ENCODE data around the gene ZNF417. TPM values are rescaled to one million over a fixed set of nuclear protein-coding genes. Genes with fewer than 3 reads are reported as not detected.
"Not testable (repeated sequence)": the region's sequence is repeated elsewhere in the genome, so short reads cannot be mapped to it uniquely, and the experiment has no call there.

Gene ZNF417
- total and polyA plus RNA-seq, 2 donors: 5.1 to 35.6 TPM

GRCh38 chr19:57914531-57914930 lies 1.9 kb downstream of the ZNF417 start:
- no peak overlapping the region for H3K4me3 ChIP-seq (ENCODE audit: low read depth, low read length)
- DNase-seq (ENCODE audit: extremely low spot score): no peak
- H3K27ac ChIP-seq (ENCODE audit: low read depth): no peak overlapping the region
- WGBS: 84% methylated on average over 3 of the region's 3 CpGs
- no peaks in the 10 kb centered on the region for H3K4me1 ChIP-seq (ENCODE audit: insufficient read depth)
- H3K36me3 ChIP-seq (ENCODE audit: insufficient read depth): no peaks in the 10 kb centered on the region

GRCh38 chr19:57907394-57907793 lies 9.0 kb downstream of the ZNF417 start:
- H3K4me1 ChIP-seq (ENCODE audit: insufficient read depth): no peaks in the 10 kb centered on the region
- no peak overlapping the region for H3K27ac ChIP-seq (ENCODE audit: low read depth)
- 87% methylated on average over 3 of the region's 3 CpGs for WGBS
- no peaks in the 10 kb centered on the region for H3K36me3 ChIP-seq (ENCODE audit: insufficient read depth)
- no peak overlapping the region for H3K4me3 ChIP-seq (ENCODE audit: low read depth, low read length)
- no peak for DNase-seq (ENCODE audit: extremely low spot score)

GRCh38 chr19:57905258-57905657 lies 11.1 kb downstream of the ZNF417 start:
- WGBS: 91% methylated on average over 6 of the region's 6 CpGs
- H3K36me3 ChIP-seq (ENCODE audit: insufficient read depth): peaks cover 1% of the 10 kb centered on the region
- H3K4me3 ChIP-seq (ENCODE audit: low read depth, low read length): no peak overlapping the region
- H3K27ac ChIP-seq (ENCODE audit: low read depth): no peak overlapping the region
- no peak for DNase-seq (ENCODE audit: extremely low spot score)
- no peaks in the 10 kb centered on the region for H3K4me1 ChIP-seq (ENCODE audit: insufficient read depth)

- 70% methylated on average over 7 of the region's 7 CpGs for WGBS
- peaks cover 1% of the 10 kb centered on the region for H3K36me3 ChIP-seq (ENCODE audit: insufficient read depth)
- H3K4me3 ChIP-seq (ENCODE audit: low read depth, low read length): no peak overlapping the region
- no peaks in the 10 kb centered on the region for H3K4me1 ChIP-seq (ENCODE audit: insufficient read depth)
- no peak overlapping the region for H3K27ac ChIP-seq (ENCODE audit: low read depth)
- DNase-seq (ENCODE audit: extremely low spot score): no peak
Observed at GRCh38 chr19:57903618-57904184, 12.7 kb downstream of the ZNF417 start.

GRCh38 chr19:57900311-57900710 lies 16.1 kb downstream of the ZNF417 start:
- 34% methylated on average over 5 of the region's 5 CpGs for WGBS
- Histone ChIP-seq H3K27ac (ENCODE audit: low read depth) (no peak overlapping the region), H3K4me3 (ENCODE audit: low read depth, low read length) (no peak overlapping the region), H3K4me1 (ENCODE audit: insufficient read depth) (no peaks in the 10 kb centered on the region), H3K36me3 (ENCODE audit: insufficient read depth) (peaks cover 1% of the 10 kb centered on the region)
- no peak for DNase-seq (ENCODE audit: extremely low spot score)

GRCh38 chr19:57890706-57891105 lies 25.7 kb downstream of the ZNF417 start:
- not testable (repeated sequence) for H3K36me3 ChIP-seq (ENCODE audit: insufficient read depth); H3K4me3 ChIP-seq (ENCODE audit: low read depth, low read length); H3K27ac ChIP-seq (ENCODE audit: low read depth); H3K4me1 ChIP-seq (ENCODE audit: insufficient read depth); DNase-seq (ENCODE audit: extremely low spot score)
- 20% methylated on average over 3 of the region's 3 CpGs for WGBS

- peak; percentile 84 for DNase-seq (ENCODE audit: extremely low spot score)
- Histone ChIP-seq H3K4me3 (ENCODE audit: low read depth, low read length) (peak within 1 kb of the TSS; percentile 59), H3K4me1 (ENCODE audit: insufficient read depth) (no peaks in the 10 kb centered on the region), H3K27ac (ENCODE audit: low read depth) (peak within 1 kb of the TSS; percentile 45), H3K36me3 (ENCODE audit: insufficient read depth) (no peaks in the 10 kb centered on the region)
- under 1% methylated on average over 43 of the region's 43 CpGs for WGBS
Observed at GRCh38 chr19:57888560-57889231, 27.7 kb downstream of the ZNF417 start, which contains the start of gene ZNF814. TSS of gene ZNF814 (minus strand) at chr19:57889037. CDS start at chr19:57888802, 235 bp downstream.

- peak overlapping the region; percentile 45 for H3K27ac ChIP-seq (ENCODE audit: low read depth)
- H3K4me3 ChIP-seq (ENCODE audit: low read depth, low read length): peak overlapping the region; percentile 59
- peak; percentile 20 for DNase-seq (ENCODE audit: extremely low spot score)
- WGBS: 4% methylated on average over 8 of the region's 8 CpGs
- H3K4me1 ChIP-seq (ENCODE audit: insufficient read depth): no peaks in the 10 kb centered on the region
- H3K36me3 ChIP-seq (ENCODE audit: insufficient read depth): no peaks in the 10 kb centered on the region
Observed at GRCh38 chr19:57888107-57888559, 28.3 kb downstream of the ZNF417 start.

- peak; percentile 37 for DNase-seq (ENCODE audit: extremely low spot score)
- no peaks in the 10 kb centered on the region for H3K36me3 ChIP-seq (ENCODE audit: insufficient read depth)
- no peak overlapping the region for H3K4me3 ChIP-seq (ENCODE audit: low read depth, low read length)
- H3K4me1 ChIP-seq (ENCODE audit: insufficient read depth): no peaks in the 10 kb centered on the region
- WGBS: 15% methylated on average over 6 of the region's 6 CpGs
- no peak overlapping the region for H3K27ac ChIP-seq (ENCODE audit: low read depth)
Observed at GRCh38 chr19:57887195-57887941, 29.0 kb downstream of the ZNF417 start.

- 86% methylated on average over 3 of the region's 3 CpGs for WGBS
- Histone ChIP-seq H3K27ac (ENCODE audit: low read depth) (no peak overlapping the region), H3K36me3 (ENCODE audit: insufficient read depth) (no peaks in the 10 kb centered on the region), H3K4me3 (ENCODE audit: low read depth, low read length) (no peak overlapping the region), H3K4me1 (ENCODE audit: insufficient read depth) (no peaks in the 10 kb centered on the region)
- no peak for DNase-seq (ENCODE audit: extremely low spot score)
Observed at GRCh38 chr19:57886046-57886445, 30.3 kb downstream of the ZNF417 start.

- DNase-seq (ENCODE audit: extremely low spot score); H3K36me3 ChIP-seq (ENCODE audit: insufficient read depth); H3K27ac ChIP-seq (ENCODE audit: low read depth); H3K4me3 ChIP-seq (ENCODE audit: low read depth, low read length); H3K4me1 ChIP-seq (ENCODE audit: insufficient read depth): not testable (repeated sequence)
- WGBS: 95% methylated on average over 8 of the region's 8 CpGs
Observed at GRCh38 chr19:57873883-57874799, 42.3 kb downstream of the ZNF417 start.

- peaks cover 2% of the 10 kb centered on the region for H3K36me3 ChIP-seq (ENCODE audit: insufficient read depth)
- no peak for DNase-seq (ENCODE audit: extremely low spot score)
- H3K27ac ChIP-seq (ENCODE audit: low read depth): no peak overlapping the region
- H3K4me1 ChIP-seq (ENCODE audit: insufficient read depth): no peaks in the 10 kb centered on the region
- no peak overlapping the region for H3K4me3 ChIP-seq (ENCODE audit: low read depth, low read length)
Observed at GRCh38 chr19:57872450-57872849, 43.9 kb downstream of the ZNF417 start.

- Histone ChIP-seq H3K4me1 (ENCODE audit: insufficient read depth) (no peaks in the 10 kb centered on the region), H3K4me3 (ENCODE audit: low read depth, low read length) (no peak overlapping the region), H3K36me3 (ENCODE audit: insufficient read depth) (peaks cover 8% of the 10 kb centered on the region), H3K27ac (ENCODE audit: low read depth) (no peak overlapping the region)
- 93% methylated on average over 2 of the region's 2 CpGs for WGBS
- DNase-seq (ENCODE audit: extremely low spot score): no peak
Observed at GRCh38 chr19:57870225-57870624, 46.2 kb downstream of the ZNF417 start.
